GM13977 (cell line): Measurements from ENCODE around the gene PDX1.

ENCODE experiments used
- DNase-seq: peaks from one replicate; pipeline ENCODE4 v3.0.0; 2012; ENCODE audit warnings: low spot score
- in situ Hi-C: fragments of 300-500 bp; cut with MboI; formaldehyde crosslinking; loops from one replicate; pipeline ENCODE4 v1.12.0; 2022; ENCODE audit warnings: low sequenced_read_pairs, low pct_unique_long_range_greater_than_20kb, mixed read lengths, inconsistent platforms; ENCODE audit not compliant: unreplicated experiment
- TF ChIP-seq, protein P1 (sequence below): IDR thresholded peaks from 2 replicates; pipeline ENCODE4 v1.5.1; 2012; ENCODE audit warnings: mild to moderate bottlenecking, control low read depth; ENCODE audit not compliant: insufficient read depth; ENCODE audit errors: extremely low read depth, missing control alignments

The PDX1 gene

DNA sequence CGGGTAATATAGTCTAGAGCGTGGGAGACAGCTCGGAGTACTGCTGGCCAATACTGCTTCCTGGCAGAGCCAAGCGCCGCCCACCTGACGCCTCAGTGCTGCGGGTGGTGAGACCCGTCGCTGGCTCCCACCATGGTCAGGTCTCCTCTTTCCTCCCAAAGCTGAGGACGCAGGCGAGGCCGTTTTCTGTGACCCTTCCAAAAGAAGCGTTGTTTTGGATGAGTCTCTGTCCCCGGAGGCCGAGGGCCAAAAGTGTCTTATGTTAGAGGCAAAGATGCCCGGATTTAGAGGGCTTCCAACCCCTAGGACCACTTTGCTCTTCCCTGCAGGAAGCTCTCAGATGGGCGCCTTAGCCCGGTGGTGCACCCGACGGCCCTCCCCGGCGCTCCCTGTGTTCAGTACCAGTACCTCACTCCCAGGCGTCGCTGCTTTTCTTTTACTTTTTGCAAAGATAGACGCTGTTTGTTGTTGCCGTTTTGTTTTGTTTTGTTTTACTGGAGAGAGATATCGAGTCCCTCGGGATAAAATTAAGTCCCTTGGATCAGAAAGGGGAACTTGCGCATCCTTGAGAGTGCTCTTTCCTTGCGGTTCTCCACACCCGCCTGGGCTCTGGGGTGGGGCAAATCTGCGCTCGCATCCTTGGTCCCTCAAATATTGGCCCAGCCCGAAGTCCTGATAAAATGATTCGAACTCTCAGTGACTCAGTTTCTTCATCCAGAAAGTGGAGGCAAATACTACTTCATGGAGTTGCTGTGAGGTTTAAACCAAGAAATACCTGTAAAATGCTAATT lies 7.0 kb downstream of the PDX1 start:
- TF ChIP-seq, protein P1, sequence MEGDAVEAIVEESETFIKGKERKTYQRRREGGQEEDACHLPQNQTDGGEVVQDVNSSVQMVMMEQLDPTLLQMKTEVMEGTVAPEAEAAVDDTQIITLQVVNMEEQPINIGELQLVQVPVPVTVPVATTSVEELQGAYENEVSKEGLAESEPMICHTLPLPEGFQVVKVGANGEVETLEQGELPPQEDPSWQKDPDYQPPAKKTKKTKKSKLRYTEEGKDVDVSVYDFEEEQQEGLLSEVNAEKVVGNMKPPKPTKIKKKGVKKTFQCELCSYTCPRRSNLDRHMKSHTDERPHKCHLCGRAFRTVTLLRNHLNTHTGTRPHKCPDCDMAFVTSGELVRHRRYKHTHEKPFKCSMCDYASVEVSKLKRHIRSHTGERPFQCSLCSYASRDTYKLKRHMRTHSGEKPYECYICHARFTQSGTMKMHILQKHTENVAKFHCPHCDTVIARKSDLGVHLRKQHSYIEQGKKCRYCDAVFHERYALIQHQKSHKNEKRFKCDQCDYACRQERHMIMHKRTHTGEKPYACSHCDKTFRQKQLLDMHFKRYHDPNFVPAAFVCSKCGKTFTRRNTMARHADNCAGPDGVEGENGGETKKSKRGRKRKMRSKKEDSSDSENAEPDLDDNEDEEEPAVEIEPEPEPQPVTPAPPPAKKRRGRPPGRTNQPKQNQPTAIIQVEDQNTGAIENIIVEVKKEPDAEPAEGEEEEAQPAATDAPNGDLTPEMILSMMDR, result no peak
- in situ Hi-C loops, result loop anchor here (5.0 kb wide), 1 partner anchor 45 kb away; no protein-coding TSS in a partner anchor
- peak; percentile 32 for DNase-seq

DNA sequence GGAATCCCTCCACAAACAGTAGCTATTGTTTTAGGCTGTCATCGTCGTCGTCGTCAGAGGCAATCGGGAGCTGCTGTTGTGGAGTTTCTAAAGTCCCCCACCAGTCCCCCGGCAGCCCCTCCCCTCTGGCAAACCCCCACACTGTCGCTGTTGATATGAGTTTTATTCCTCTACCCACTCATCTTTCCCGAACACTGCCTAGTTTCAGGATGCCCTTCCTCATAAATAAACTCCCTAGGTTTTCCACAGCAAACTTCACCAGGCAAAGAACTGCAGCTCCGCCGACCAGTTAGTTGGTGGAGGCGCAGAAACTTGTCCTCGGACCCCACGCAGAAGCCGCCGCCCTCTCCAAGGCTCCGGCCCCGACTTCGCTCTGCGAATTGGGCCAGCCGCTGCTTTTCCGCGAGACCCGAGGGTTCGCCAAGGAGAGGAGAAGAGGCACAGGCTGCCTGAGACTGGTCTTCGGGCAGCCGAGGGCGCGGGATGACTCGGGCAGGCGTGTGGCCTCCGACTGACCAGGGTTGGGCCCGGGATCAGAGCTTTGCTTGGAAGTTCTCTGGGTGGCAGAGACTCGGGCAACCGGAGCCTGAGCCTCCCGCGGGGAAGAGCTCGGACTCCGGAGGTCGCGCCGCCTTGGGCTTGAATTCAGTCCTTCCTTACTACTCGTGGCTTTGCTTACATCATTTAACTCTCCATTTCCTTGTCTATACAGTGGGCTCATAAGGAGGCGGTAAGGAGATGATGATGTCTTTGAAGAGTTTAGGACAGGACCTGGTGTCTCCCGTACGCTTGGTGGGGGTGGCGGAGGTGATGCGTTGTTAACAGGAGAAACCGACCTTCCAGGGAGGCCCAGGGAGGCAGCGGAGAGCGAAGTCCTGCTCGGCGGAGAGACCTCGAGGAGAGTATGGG lies 7.9 kb downstream of the PDX1 start:
- TF ChIP-seq, protein P1, result no peak
- DNase-seq, result peak; percentile 43
- in situ Hi-C loops, result loop anchor here (5.0 kb wide), 1 partner anchor 45 kb away; no protein-coding TSS in a partner anchor

DNA sequence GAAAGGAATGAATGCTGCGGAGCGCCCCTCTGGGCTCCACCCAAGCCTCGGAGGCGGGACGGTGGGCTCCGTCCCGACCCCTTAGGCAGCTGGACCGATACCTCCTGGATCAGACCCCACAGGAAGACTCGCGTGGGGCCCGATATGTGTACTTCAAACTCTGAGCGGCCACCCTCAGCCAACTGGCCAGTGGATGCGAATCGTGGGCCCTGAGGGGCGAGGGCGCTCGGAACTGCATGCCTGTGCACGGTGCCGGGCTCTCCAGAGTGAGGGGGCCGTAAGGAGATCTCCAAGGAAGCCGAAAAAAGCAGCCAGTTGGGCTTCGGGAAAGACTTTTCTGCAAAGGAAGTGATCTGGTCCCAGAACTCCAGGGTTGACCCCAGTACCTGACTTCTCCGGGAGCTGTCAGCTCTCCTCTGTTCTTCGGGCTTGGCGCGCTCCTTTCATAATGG lies 8.6 kb downstream of the PDX1 start:
- in situ Hi-C loops, result loop anchor here (5.0 kb wide), 1 partner anchor 44 kb away; no protein-coding TSS in a partner anchor
- TF ChIP-seq, protein P1, result no peak
- DNase-seq, result no peak

DNA sequence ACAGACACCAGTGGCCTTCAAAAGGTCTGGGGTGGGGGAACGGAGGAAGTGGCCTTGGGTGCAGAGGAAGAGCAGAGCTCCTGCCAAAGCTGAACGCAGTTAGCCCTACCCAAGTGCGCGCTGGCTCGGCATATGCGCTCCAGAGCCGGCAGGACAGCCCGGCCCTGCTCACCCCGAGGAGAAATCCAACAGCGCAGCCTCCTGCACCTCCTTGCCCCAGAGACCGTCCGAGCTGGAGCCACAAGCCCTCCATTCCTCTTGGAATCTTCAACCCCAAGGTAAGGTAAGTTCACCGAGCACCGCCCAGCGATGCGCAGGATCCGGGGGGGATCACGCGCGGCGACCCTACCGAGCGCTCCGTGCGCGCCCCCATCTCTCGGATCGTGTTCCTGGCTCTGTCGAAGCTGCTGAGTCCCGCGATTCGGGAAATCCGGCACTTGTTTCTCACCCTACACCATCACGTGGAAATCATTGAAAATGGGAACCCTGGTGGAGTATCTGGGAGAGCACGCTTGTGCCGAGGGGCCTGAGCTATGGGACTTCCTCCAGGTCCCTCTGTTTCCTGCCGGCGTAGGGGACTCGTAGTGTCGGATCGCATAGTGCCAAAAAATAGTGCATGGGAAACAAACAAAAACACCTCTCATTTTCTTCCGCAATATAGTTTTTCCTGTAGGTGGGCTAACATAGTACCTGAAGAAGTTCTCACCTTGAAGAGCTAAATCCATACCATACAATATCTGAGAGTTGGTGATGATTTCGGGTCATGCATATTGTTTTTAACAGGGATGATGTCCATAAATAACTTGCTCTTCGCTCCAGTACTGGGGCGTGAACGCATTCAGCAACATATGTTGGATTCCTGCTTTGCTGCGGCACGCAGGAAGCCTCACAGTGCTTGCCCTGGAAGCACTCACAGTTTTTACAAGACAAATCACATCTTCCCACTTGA lies 9.3 kb downstream of the PDX1 start:
- TF ChIP-seq, protein P1, result no peak
- no peak for DNase-seq
- in situ Hi-C loops, result loop anchor here (5.0 kb wide), 1 partner anchor 43 kb away; no protein-coding TSS in a partner anchor

DNA sequence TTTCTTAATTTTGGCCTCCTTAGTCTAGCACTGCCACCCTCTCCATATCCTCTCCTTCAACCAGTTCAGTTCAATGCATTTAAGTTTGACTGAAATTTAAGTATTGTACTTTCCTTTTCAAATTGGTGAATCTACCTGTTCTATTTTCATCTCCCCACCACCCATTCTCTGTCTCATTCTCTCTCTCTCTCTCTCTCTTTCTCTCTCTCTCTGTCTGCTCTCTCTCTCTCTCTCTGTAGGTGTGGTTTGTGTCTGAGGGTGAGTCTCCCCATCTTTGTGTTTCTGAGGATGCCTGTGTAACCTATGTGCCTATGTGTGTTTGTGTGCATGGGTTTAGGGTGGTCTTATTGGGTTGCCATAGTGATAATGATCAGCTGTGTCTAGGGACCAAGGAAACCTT lies 10.1 kb downstream of the PDX1 start:
- in situ Hi-C loops, result loop anchor here (5.0 kb wide), 1 partner anchor 42 kb away; no protein-coding TSS in a partner anchor
- no peak for DNase-seq

More for the DNA sequence above, 10.1 kb downstream of the PDX1 start:
- TF ChIP-seq, protein P1, result no peak
